ENCODE measurements around the gene COA3. TPM values are rescaled to one million over a fixed set of nuclear protein-coding genes. Genes with fewer than 3 reads are reported as not detected.

COA3 gene
- total RNA-seq, 1 experiment from 2014 or later = 74.2 TPM

DNA sequence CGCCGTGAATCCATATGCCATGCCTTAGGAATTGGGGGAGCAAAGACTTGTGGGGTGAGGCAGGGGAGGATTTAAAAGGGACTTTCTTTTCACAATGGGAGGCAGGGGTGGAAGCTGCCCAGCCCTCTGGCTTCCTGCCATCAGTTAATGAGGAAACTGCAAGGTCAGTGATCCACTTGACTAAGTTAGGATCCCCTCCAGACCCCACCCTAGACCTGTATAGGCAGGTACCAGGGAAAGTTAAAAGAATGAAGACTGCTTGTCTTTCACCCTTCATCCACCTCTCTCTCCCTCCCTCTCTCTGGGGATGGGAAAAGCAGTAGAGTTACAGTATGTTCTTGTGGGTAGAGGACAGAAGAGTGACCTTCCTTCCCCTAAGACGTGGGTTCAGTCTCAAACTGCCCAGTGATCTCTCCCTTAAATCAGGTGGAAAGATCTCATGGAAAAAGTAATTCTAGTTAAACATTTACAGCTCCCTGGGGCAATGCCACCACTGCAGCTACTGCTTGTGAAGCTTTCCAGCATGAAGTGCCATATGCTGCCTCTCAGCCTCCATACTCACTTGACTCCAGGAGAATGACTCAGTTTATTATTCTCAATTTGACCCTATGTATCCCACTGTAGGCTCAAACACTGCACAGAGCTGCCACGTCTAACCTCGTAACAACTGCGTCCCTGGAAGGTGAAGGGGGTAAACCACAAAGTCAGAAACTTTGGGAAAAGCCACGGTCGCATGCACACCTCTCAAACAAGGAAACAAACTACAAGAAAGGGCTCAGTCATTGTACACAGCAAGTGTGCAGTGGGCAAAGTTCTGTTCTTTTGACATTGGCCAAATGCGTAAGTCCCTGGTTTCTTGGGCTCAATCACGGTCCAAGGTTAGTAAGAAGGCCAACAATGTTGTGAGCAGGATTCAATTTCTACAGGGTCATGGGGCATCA is 1.2 kb downstream of the COA3 start:
- H3K56ac ChIP-seq (ENCODE audit: insufficient read length, low read depth, low read length) = no peak overlapping the region
- Mint-ChIP-seq H3K4me1 (peaks cover 6 to 7% of the 10 kb centered on the region in 2 experiments), H3K4me3 (peak overlapping the region; percentile 92), H3K9me3 (peaks cover 5 to 8% of the 10 kb centered on the region in 2 experiments), H3K27me3 (ENCODE audit: low read depth) (peaks cover 27% of the 10 kb centered on the region), H3K36me3 (ENCODE audit: insufficient read depth in 1 of 3, low read depth in 3 of 3) (peaks cover 5 to 24% (median 20%) of the 10 kb centered on the region in 3 experiments; a peak in 6 of 7 replicates), H3K27ac (peak overlapping the region in 1 of 3 experiments; percentile 75; a peak in 2 of 7 replicates)
- TF ChIP-seq, protein P1, sequence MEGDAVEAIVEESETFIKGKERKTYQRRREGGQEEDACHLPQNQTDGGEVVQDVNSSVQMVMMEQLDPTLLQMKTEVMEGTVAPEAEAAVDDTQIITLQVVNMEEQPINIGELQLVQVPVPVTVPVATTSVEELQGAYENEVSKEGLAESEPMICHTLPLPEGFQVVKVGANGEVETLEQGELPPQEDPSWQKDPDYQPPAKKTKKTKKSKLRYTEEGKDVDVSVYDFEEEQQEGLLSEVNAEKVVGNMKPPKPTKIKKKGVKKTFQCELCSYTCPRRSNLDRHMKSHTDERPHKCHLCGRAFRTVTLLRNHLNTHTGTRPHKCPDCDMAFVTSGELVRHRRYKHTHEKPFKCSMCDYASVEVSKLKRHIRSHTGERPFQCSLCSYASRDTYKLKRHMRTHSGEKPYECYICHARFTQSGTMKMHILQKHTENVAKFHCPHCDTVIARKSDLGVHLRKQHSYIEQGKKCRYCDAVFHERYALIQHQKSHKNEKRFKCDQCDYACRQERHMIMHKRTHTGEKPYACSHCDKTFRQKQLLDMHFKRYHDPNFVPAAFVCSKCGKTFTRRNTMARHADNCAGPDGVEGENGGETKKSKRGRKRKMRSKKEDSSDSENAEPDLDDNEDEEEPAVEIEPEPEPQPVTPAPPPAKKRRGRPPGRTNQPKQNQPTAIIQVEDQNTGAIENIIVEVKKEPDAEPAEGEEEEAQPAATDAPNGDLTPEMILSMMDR (conservative IDR thresholded peaks at IDR 0.05) = no peak
- H2BK120ac ChIP-seq (ENCODE audit: low read depth, low read length, poor library complexity, severe bottlenecking) = no peak overlapping the region
- H3K27me3 ChIP-seq (ENCODE audit: insufficient read depth, low read length) = no peaks in the 10 kb centered on the region
- no peak overlapping the region for H2BK15ac ChIP-seq (ENCODE audit: low read depth, low read length)
- no peak overlapping the region for H3K18ac ChIP-seq (ENCODE audit: insufficient read length, low read depth, low read length)
- no peak overlapping the region for H3T11ph ChIP-seq (ENCODE audit: low read length)
- no peak overlapping the region for H2BK5ac ChIP-seq (ENCODE audit: insufficient read length, low read length)
- no peaks in the 10 kb centered on the region for H4K20me1 ChIP-seq (ENCODE audit: control insufficient read depth, insufficient read depth, insufficient read length)
- no CpG with 5 or more reads among the region's 10 CpGs for WGBS (ENCODE audit: extremely low coverage, insufficient read length, low lambda C conversion rate)
- H4K5ac ChIP-seq (ENCODE audit: insufficient read length, low read depth, low read length) = no peak overlapping the region
- no peak overlapping the region for H3K23ac ChIP-seq (ENCODE audit: insufficient read length, low read depth, low read length)
- H3K9me3 ChIP-seq (ENCODE audit: control insufficient read depth, low read depth, low read length) = no peaks in the 10 kb centered on the region
- H3K79me1 ChIP-seq (ENCODE audit: insufficient read depth, low read depth, low read length, poor library complexity, severe bottlenecking) = no peaks in the 10 kb centered on the region
- H2AFZ ChIP-seq (ENCODE audit: low read length) = no peak overlapping the region
- no peak overlapping the region for H4K91ac ChIP-seq (ENCODE audit: insufficient read length, low read depth, low read length)
- H2BK12ac ChIP-seq (ENCODE audit: insufficient read length, low read depth, low read length) = no peak overlapping the region
- no peak overlapping the region for H4K8ac ChIP-seq (replicated peaks; ENCODE audit: insufficient read length, low read depth, low read length)
- H3K79me2 ChIP-seq (ENCODE audit: insufficient read depth, low read length) = no peaks in the 10 kb centered on the region
- H3K4ac ChIP-seq (ENCODE audit: low read depth, low read length) = no peak overlapping the region
- H3K4me2 ChIP-seq (ENCODE audit: insufficient read depth, insufficient read length, low read length) = peak overlapping the region; percentile 70
- no peak overlapping the region for H3K14ac ChIP-seq (ENCODE audit: insufficient read depth, low read length)
- H3K9ac ChIP-seq (ENCODE audit: extremely low read depth, insufficient read length, low read length) = peak overlapping the region; percentile 86
- no peak overlapping the region for H2AK5ac ChIP-seq (ENCODE audit: insufficient read length, low read length)
- no peak overlapping the region for H2BK20ac ChIP-seq (ENCODE audit: low read depth, low read length, poor library complexity, severe bottlenecking)
- H3K23me2 ChIP-seq (ENCODE audit: insufficient read length, low read depth, low read length, poor library complexity, severe bottlenecking) = no peaks in the 10 kb centered on the region
- no peak overlapping the region for H3K27ac ChIP-seq (ENCODE audit: insufficient read length, low read depth, low read length)
- H3K4me1 ChIP-seq (ENCODE audit: insufficient read depth, low read length) = no peaks in the 10 kb centered on the region; the same call in 1 of the 2 replicates
- DNase-seq = no peak

Measured in H9 (cell line).